H1 (cell line): ENCODE results near the gene PHF13. TPM values are rescaled to one million over a fixed set of nuclear protein-coding genes. Genes with fewer than 3 reads are reported as not detected.

ENCODE experiments used
- CTCF ChIA-PET: fragments of 300-600 bp; sonication (Branson Sonifier 250); formaldehyde crosslinking; loops from one replicate; lab custom pipeline; 2021; ENCODE audit not compliant: partially characterized antibody; lab: Charles Lee
- POLR2A ChIA-PET: fragments of 300-600 bp; sonication (Branson Sonifier 250); formaldehyde crosslinking; loops from one replicate; lab custom pipeline; 2021; ENCODE audit warnings: inconsistent platforms; ENCODE audit not compliant: partially characterized antibody; lab: Charles Lee
- DNase-seq, 2 experiments: peaks; one replicate each; pipeline versions ENCODE4 v3.0.0 to v3.0.0-alpha.2; 2010 to 2022; ENCODE audit warnings: low spot score in 2 of 2, low read depth in 1 of 2, mixed read lengths in 1 of 2
- FAIRE-seq: peaks from 2 replicates; lab custom pipeline; 2011; peaks lifted over from hg19 to GRCh38; lab: Jason Lieb, UNC
- H2AFZ ChIP-seq: 2 replicates; pipeline ENCODE4 v1.8.1; 2012; ENCODE audit warnings: low read length, inconsistent platforms
- H2AK5ac ChIP-seq: 2 replicates; pipeline ENCODE4 v1.6.1; 2013; ENCODE audit warnings: low read depth, low read length
- H2BK120ac ChIP-seq: replicated peaks from 2 replicates; pipeline ENCODE3; 2013; ENCODE audit warnings: low read depth, low read length, inconsistent platforms
- H2BK12ac ChIP-seq: 2 replicates; pipeline ENCODE4 v1.6.1; 2013; ENCODE audit warnings: low read depth, low read length
- H2BK15ac ChIP-seq: 2 replicates; pipeline ENCODE4 v1.6.1; 2013; ENCODE audit warnings: low read length
- H2BK20ac ChIP-seq: 2 replicates; pipeline ENCODE4 v1.6.1; 2013; ENCODE audit warnings: low read length
- H2BK5ac ChIP-seq: 2 replicates; pipeline ENCODE4 v1.6.1; 2013; ENCODE audit warnings: low read depth, low read length
- H3K14ac ChIP-seq: 2 replicates; pipeline ENCODE4 v1.6.1; 2013; ENCODE audit warnings: inconsistent platforms; ENCODE audit not compliant: insufficient read length
- H3K18ac ChIP-seq: 2 replicates; pipeline ENCODE4 v1.6.1; 2013; ENCODE audit warnings: low read length; ENCODE audit errors: extremely low read depth
- H3K23ac ChIP-seq: 2 replicates; pipeline ENCODE4 v1.6.1; 2013; ENCODE audit warnings: inconsistent platforms; ENCODE audit not compliant: insufficient read length
- H3K23me2 ChIP-seq: 2 replicates; pipeline ENCODE4 v1.6.1; 2013; ENCODE audit warnings: low read depth, low read length
- H3K27ac ChIP-seq: 2 replicates; pipeline ENCODE4 v1.6.1; 2011; ENCODE audit warnings: low read depth, low read length, inconsistent platforms
- H3K27me3 ChIP-seq, 4 experiments: replicated peaks in 1 of 4; 1 replicate in 1 of 4; 2 replicates in 3 of 4; pipeline versions ENCODE4 v1.6.1 to v1.8.1; 2011 to 2013; ENCODE audit warnings: low read length in 3 of 4, mild to moderate bottlenecking in 3 of 4, inconsistent platforms in 2 of 4, mixed read lengths in 2 of 4, moderate library complexity in 1 of 4; ENCODE audit not compliant: control insufficient read depth in 3 of 4, insufficient read depth in 3 of 4; ENCODE audit errors: extremely low read depth in 1 of 4
- H3K36me3 ChIP-seq, 4 experiments: 2 replicates each; pipeline versions ENCODE4 v1.6.1 to v1.8.1; 2011 to 2013; ENCODE audit warnings: mild to moderate bottlenecking in 4 of 4, low read length in 3 of 4, moderate library complexity in 2 of 4, control low read depth in 1 of 4, inconsistent platforms in 1 of 4; ENCODE audit not compliant: insufficient read depth in 4 of 4, control insufficient read depth in 2 of 4
- H3K4ac ChIP-seq: replicated peaks from 2 replicates; pipeline ENCODE3; 2013; ENCODE audit warnings: low read length, low read depth, mixed read lengths, inconsistent platforms; ENCODE audit not compliant: insufficient read length
- H3K4me1 ChIP-seq, 4 experiments: replicated peaks in 1 of 4; 1 replicate in 1 of 4; 2 replicates in 3 of 4; pipeline versions ENCODE4 v1.6.1 to v1.8.1; 2011 to 2013; ENCODE audit warnings: low read length in 3 of 4, inconsistent platforms in 2 of 4, mixed read lengths in 1 of 4; ENCODE audit not compliant: insufficient read depth in 4 of 4, control insufficient read depth in 3 of 4
- H3K4me2 ChIP-seq, 2 experiments: 2 replicates each; pipeline versions ENCODE4 v1.6.1 to v1.8.1; 2011 to 2013; ENCODE audit warnings: low read depth in 2 of 2, low read length in 2 of 2, control low read depth in 1 of 2, inconsistent platforms in 1 of 2, mild to moderate bottlenecking in 1 of 2; ENCODE audit not compliant: insufficient read depth in 1 of 2
- H3K4me3 ChIP-seq, 4 experiments: fragments of 200-600, 300-600 bp in 1 of 4; sonication (generic), shearing (Covaris generic), sonication (Bioruptor Twin) in 1 of 4; 2 replicates each; pipeline versions ENCODE4 v1.5.1 to v1.8.1; 2011 to 2016; ENCODE audit warnings: low read length in 4 of 4, low read depth in 3 of 4, control low read depth in 2 of 4, inconsistent platforms in 2 of 4, mild to moderate bottlenecking in 2 of 4, mixed read lengths in 1 of 4, moderate library complexity in 1 of 4; ENCODE audit not compliant: insufficient read depth in 2 of 4; ENCODE audit errors: extremely low read depth in 1 of 4
- H3K56ac ChIP-seq: replicated peaks from 2 replicates; pipeline ENCODE3; 2013; ENCODE audit warnings: low read depth, mild to moderate bottlenecking, mixed read lengths, low read length, inconsistent platforms; ENCODE audit not compliant: insufficient read length
- H3K79me1 ChIP-seq: 2 replicates; pipeline ENCODE4 v1.6.1; 2013; ENCODE audit warnings: low read depth, low read length, control low read depth
- H3K79me2 ChIP-seq, 2 experiments: 2 replicates each; pipeline versions ENCODE4 v1.6.1 to v1.8.1; 2012 to 2013; ENCODE audit warnings: low read length in 2 of 2, mild to moderate bottlenecking in 2 of 2, inconsistent platforms in 1 of 2; ENCODE audit not compliant: insufficient read depth in 2 of 2, control insufficient read depth in 1 of 2
- H3K9ac ChIP-seq, 4 experiments: replicated peaks in 1 of 4; 1 replicate in 1 of 4; 2 replicates in 3 of 4; pipeline versions ENCODE4 v1.6.1 to v1.8.1; 2011 to 2013; ENCODE audit warnings: low read depth in 3 of 4, low read length in 3 of 4, control low read depth in 2 of 4, mild to moderate bottlenecking in 2 of 4, moderate library complexity in 2 of 4, inconsistent platforms in 1 of 4; ENCODE audit errors: extremely low read depth in 1 of 4
- H3K9me3 ChIP-seq, 2 experiments: 2 replicates each; pipeline versions ENCODE4 v1.6.1 to v1.8.1; 2012 to 2013; ENCODE audit warnings: mild to moderate bottlenecking in 2 of 2, moderate library complexity in 2 of 2, control low read depth in 1 of 2, inconsistent platforms in 1 of 2, low read depth in 1 of 2, low read length in 1 of 2, mixed read lengths in 1 of 2; ENCODE audit not compliant: insufficient read depth in 2 of 2
- H4K20me1 ChIP-seq, 2 experiments: replicated peaks in 1 of 2; 2 replicates each; pipeline versions ENCODE3 to v1.8.1; 2011 to 2013; ENCODE audit warnings: inconsistent platforms in 2 of 2, low read length in 2 of 2, mild to moderate bottlenecking in 1 of 2; ENCODE audit not compliant: insufficient read depth in 2 of 2, control insufficient read depth in 1 of 2
- H4K5ac ChIP-seq: 2 replicates; pipeline ENCODE4 v1.6.1; 2013; ENCODE audit warnings: low read length, low read depth, mixed read lengths, inconsistent platforms; ENCODE audit not compliant: insufficient read length
- H4K8ac ChIP-seq: 2 replicates; pipeline ENCODE4 v1.8.0; 2013; ENCODE audit warnings: mild to moderate bottlenecking, moderate library complexity, low read length, inconsistent platforms; ENCODE audit not compliant: insufficient read depth; ENCODE audit errors: extremely low read depth
- H4K91ac ChIP-seq: replicated peaks from 2 replicates; pipeline ENCODE3; 2013; ENCODE audit warnings: low read length, mixed read lengths, inconsistent platforms; ENCODE audit not compliant: insufficient read length
- WGBS, 2 experiments: shearing (Covaris generic) in 1 of 2; methylation state at CpG; one replicate each; pipeline versions ENCODE4 v1.1.6 to v1.1.7; 2013 to 2015; ENCODE audit warnings: low lambda C conversion rate in 2 of 2, mixed read lengths in 2 of 2, inconsistent platforms in 1 of 2, low coverage in 1 of 2, missing lambda C conversion rate in 1 of 2; ENCODE audit not compliant: insufficient replicate concordance in 2 of 2, insufficient coverage in 1 of 2, insufficient read length in 1 of 2; ENCODE audit errors: extremely low coverage in 1 of 2, missing lambda C conversion rate in 1 of 2; 5-methylcytosine and 5-hydroxymethylcytosine counted together
- polyA plus RNA-seq, 7 experiments: library from polyadenylated mRNA; depleted of rRNA in 3 of 7; stranded (reverse) in 5 of 7; unstranded in 2 of 7; fragments of >200 nt in 5 of 7; fragments of 200-250 nt in 2 of 7; gene quantifications; 1 replicate in 5 of 7; 2 replicates in 1 of 7; 4 replicates in 1 of 7; pipeline versions ENCODE4 v1.2.1 to v1.2.3, GENCODE V29; 2011 to 2013; ENCODE audit warnings: missing spikeins in 2 of 7, mixed read lengths in 2 of 7
- total RNA-seq: library from RNA; stranded (reverse); fragmentation: NEBNext Ultra II Directional; extraction: Animal tissue kit (Norgen Biotek cat#: 25700); gene quantifications from 2 replicates; pipeline ENCODE4 v1.2.1, GENCODE V29; 2021

Gene PHF13
- total and polyA plus RNA-seq, 2 of the 8 experiments (the other 6 are each of a cell fraction or from before 2014, with no cell fraction given): 11.7 to 39.6 TPM

- no peak for DNase-seq
- H2AK5ac ChIP-seq: no peak overlapping the region
- H3K36me3 ChIP-seq: peaks cover 0 to 32% (median 6%) of the 10 kb centered on the region in 4 experiments; a peak in 6 of 8 replicates
- ChIA-PET CTCF (interaction anchor here (0.8 to 2.1 kb wide), 12 partner anchors 8 to 98 kb away, joined by 3 to 11 read pairs (median 4); partner anchors contain the start of gene KLHL21), POLR2A (interaction anchor here (0.9 to 17.4 kb wide), 4 partner anchors 10 to 42 kb away, joined by 3 to 196 read pairs (median 6); partner anchors contain the start of gene KLHL21)
- H2AFZ ChIP-seq: no peak overlapping the region
- no peak overlapping the region for H2BK20ac ChIP-seq
- H3K4me1 ChIP-seq: no peaks in the 10 kb centered on the region
- no peak overlapping the region for H2BK12ac ChIP-seq
- 86% methylated on average over 21 of the region's 25 CpGs; no CpG with 5 or more reads in 1 of the 2 experiments for WGBS, 2 experiments
- no peaks in the 10 kb centered on the region for H3K27me3 ChIP-seq
- no peak overlapping the region for H4K91ac ChIP-seq
- no peak overlapping the region for H3K4me3 ChIP-seq
- no peak overlapping the region for H3K9ac ChIP-seq
- peaks cover 4% of the 10 kb centered on the region for H3K79me1 ChIP-seq
- H3K79me2 ChIP-seq: no peaks in the 10 kb centered on the region
- H2BK5ac ChIP-seq: 0 out of 2 replicates have a peak overlapping the region, but pooled peaks have one; percentile 49
- H3K56ac ChIP-seq: no peak overlapping the region
- no peak overlapping the region for H2BK120ac ChIP-seq
- no peaks in the 10 kb centered on the region for H3K9me3 ChIP-seq
- H4K8ac ChIP-seq: no peak overlapping the region
- no peak overlapping the region for H3K18ac ChIP-seq
- peaks cover 2 to 33% of the 10 kb centered on the region in 2 experiments for H4K20me1 ChIP-seq
- no peak for FAIRE-seq
- no peak overlapping the region for H3K14ac ChIP-seq
- H3K27ac ChIP-seq: no peak overlapping the region
- H3K23me2 ChIP-seq: no peaks in the 10 kb centered on the region
- no peak overlapping the region for H2BK15ac ChIP-seq
- H3K23ac ChIP-seq: no peak overlapping the region
- H4K5ac ChIP-seq: no peak overlapping the region
- H3K4me2 ChIP-seq: no peak overlapping the region
- H3K4ac ChIP-seq: no peak overlapping the region
Measured at GRCh38 chr1:6588128-6588892, 25.2 kb upstream of the PHF13 start.
